Thyroid gland (tissue), 4 donors: ENCODE results near the gene SLC19A1. TPM values are rescaled to one million over a fixed set of nuclear protein-coding genes. Genes with fewer than 3 reads are reported as not detected.

ENCODE experiments used
- DNase-seq, 2 donors: peaks; one replicate each; pipeline ENCODE4 v3.0.0-alpha.2; 2019
- H3K27ac ChIP-seq, 3 donors: fragments of 200-600 bp; sonication (generic); 1 replicate in 2 of 3; 2 replicates in 1 of 3; pipeline ENCODE4 v1.5.1; 2016 to 2019; ENCODE audit warnings: mild to moderate bottlenecking in 1 of 3, moderate library complexity in 1 of 3
- H3K27me3 ChIP-seq: fragments of 200-600 bp; sonication (generic); one replicate; pipeline ENCODE4 v1.5.1; 2019
- H3K36me3 ChIP-seq, 2 donors: fragments of 200-600 bp; sonication (generic); one replicate each; pipeline ENCODE4 v1.5.1; 2016 to 2019
- H3K4me1 ChIP-seq, 2 donors: fragments of 200-600 bp; sonication (generic); one replicate each; pipeline ENCODE4 v1.5.1; 2017 to 2019
- H3K4me3 ChIP-seq, 3 donors: fragments of 200-600 bp; sonication (generic); replicated peaks in 1 of 3; 1 replicate in 2 of 3; 2 replicates in 1 of 3; pipeline ENCODE4 v1.5.1; 2016; ENCODE audit warnings: mild to moderate bottlenecking in 1 of 3
- H3K9me3 ChIP-seq: fragments of 200-600 bp; sonication (generic); one replicate; pipeline ENCODE4 v1.5.1; 2017
- CTCF ChIP-seq, 6 experiments: fragments of 200-600 bp in 3 of 6; fragments of 450-650 bp in 3 of 6; sonication (generic) in 3 of 6; IDR thresholded peaks; one replicate each; pipeline ENCODE4 v1.5.1; 2016 to 2019; ENCODE audit warnings: antibody characterized with exemption in 6 of 6, mild to moderate bottlenecking in 2 of 6, inconsistent platforms in 1 of 6, moderate library complexity in 1 of 6
- POLR2A ChIP-seq, 2 donors: fragments of 450-650 bp; IDR thresholded peaks; one replicate each; pipeline ENCODE4 v1.6.1; 2017; ENCODE audit warnings: antibody characterized with exemption in 2 of 2, mild to moderate bottlenecking in 2 of 2, moderate library complexity in 1 of 2
- WGBS, 2 donors: methylation state at CpG; one replicate each; pipeline ENCODE4 v1.1.5; 2017; 5-methylcytosine and 5-hydroxymethylcytosine counted together
- intact Hi-C: fragments of 100-400 bp; cut with DNase I; formaldehyde crosslinking; loops from one replicate; pipeline ENCODE4 v1.15.1; 2023
- total RNA-seq, 4 donors: library from RNA; depleted of rRNA; stranded (reverse); fragments of >200 nt; gene quantifications; one replicate each; pipeline ENCODE4 v1.2.3, GENCODE V29; 2016

The SLC19A1 gene
- total RNA-seq, 4 donors from 2014 or later: 7.6 to 15.5 (median 12.2) TPM

- no peaks in the 10 kb centered on the region for H3K27me3 ChIP-seq
- WGBS, 2 donors: 85 to 91% methylated on average over 18 to 34 of the region's 47 CpGs
- H3K27ac ChIP-seq: no peak overlapping the region
- no peaks in the 10 kb centered on the region for H3K9me3 ChIP-seq
- no peaks in the 10 kb centered on the region for H3K36me3 ChIP-seq
- TF ChIP-seq CTCF (IDR thresholded peaks at IDR 0.05) (no peak), POLR2A (IDR thresholded peaks at IDR 0.05) (no peak)
- no peak for DNase-seq
- intact Hi-C loops: no loop called here
- peaks cover 0 to 8% of the 10 kb centered on the region in 2 donors for H3K4me1 ChIP-seq
- no peak overlapping the region for H3K4me3 ChIP-seq
Observed at GRCh38 chr21:45455674-45456583, 86.3 kb downstream of the SLC19A1 start.

GRCh38 chr21:45454926-45455673, 87.1 kb downstream of the SLC19A1 start:
- H3K27me3 ChIP-seq: no peaks in the 10 kb centered on the region
- intact Hi-C loops: no loop called here
- no peaks in the 10 kb centered on the region for H3K9me3 ChIP-seq
- peaks cover 0 to 8% of the 10 kb centered on the region in 2 donors for H3K4me1 ChIP-seq
- 55% methylated on average over 13 of the region's 23 CpGs; no CpG with 5 or more reads in 1 of the 2 donors for WGBS, 2 donors
- DNase-seq: peak in 1 of 2 donors; percentile 49
- no peak overlapping the region for H3K4me3 ChIP-seq
- no peak overlapping the region for H3K27ac ChIP-seq
- TF ChIP-seq POLR2A (IDR thresholded peaks at IDR 0.05) (no peak), CTCF (IDR thresholded peaks at IDR 0.05) (no peak)
- no peaks in the 10 kb centered on the region for H3K36me3 ChIP-seq

GRCh38 chr21:45454060-45454925, 87.9 kb downstream of the SLC19A1 start:
- H3K4me3 ChIP-seq: no peak overlapping the region
- H3K27me3 ChIP-seq: no peaks in the 10 kb centered on the region
- H3K36me3 ChIP-seq: no peaks in the 10 kb centered on the region
- intact Hi-C loops: no loop called here
- no peaks in the 10 kb centered on the region for H3K9me3 ChIP-seq
- DNase-seq: no peak
- 72 to 80% methylated on average over 18 to 22 of the region's 24 CpGs for WGBS, 2 donors
- H3K27ac ChIP-seq: no peak overlapping the region
- peaks cover 0 to 8% of the 10 kb centered on the region in 2 donors for H3K4me1 ChIP-seq
- TF ChIP-seq CTCF (IDR thresholded peaks at IDR 0.05) (no peak), POLR2A (IDR thresholded peaks at IDR 0.05) (no peak)

- DNase-seq: no peak
- Histone ChIP-seq H3K27ac (no peak overlapping the region), H3K27me3 (no peaks in the 10 kb centered on the region), H3K36me3 (no peaks in the 10 kb centered on the region), H3K4me1 (peaks cover 0 to 8% of the 10 kb centered on the region in 2 donors), H3K4me3 (no peak overlapping the region), H3K9me3 (no peaks in the 10 kb centered on the region)
- intact Hi-C loops: no loop called here
- TF ChIP-seq POLR2A (IDR thresholded peaks at IDR 0.05) (no peak), CTCF (IDR thresholded peaks at IDR 0.05) (no peak)
- 79 to 92% methylated on average over 11 to 13 of the region's 13 CpGs for WGBS, 2 donors
Observed at GRCh38 chr21:45453308-45453950, 88.8 kb downstream of the SLC19A1 start.
